AG08395 (cell line): ENCODE data around the gene DDX24.

Source experiments
- DNase-seq: peaks from one replicate; pipeline ENCODE4 v3.0.0; 2012; ENCODE audit warnings: mixed read lengths, low spot score

The DDX24 gene

DNA sequence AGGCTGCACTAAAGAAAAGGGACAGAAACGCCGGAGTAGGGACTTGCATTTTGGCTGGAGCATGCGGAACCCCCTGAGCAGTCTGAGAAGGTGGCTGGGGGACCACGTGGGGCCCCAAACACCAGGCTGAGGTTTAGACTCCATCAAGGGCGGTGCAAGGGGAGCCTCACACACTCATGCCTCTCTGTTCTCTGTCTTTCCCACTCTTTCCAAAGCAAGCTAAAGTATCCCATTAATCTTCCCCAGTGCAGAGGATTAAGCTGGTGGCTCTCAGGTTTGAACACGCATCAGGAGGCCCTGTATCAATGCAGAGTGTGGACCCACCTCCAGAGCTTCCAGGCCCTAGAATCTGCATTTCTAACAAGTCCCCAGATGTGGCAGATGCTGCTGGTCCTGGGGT, 70.4 kb downstream of the DDX24 start:
- no peak for DNase-seq

DNA sequence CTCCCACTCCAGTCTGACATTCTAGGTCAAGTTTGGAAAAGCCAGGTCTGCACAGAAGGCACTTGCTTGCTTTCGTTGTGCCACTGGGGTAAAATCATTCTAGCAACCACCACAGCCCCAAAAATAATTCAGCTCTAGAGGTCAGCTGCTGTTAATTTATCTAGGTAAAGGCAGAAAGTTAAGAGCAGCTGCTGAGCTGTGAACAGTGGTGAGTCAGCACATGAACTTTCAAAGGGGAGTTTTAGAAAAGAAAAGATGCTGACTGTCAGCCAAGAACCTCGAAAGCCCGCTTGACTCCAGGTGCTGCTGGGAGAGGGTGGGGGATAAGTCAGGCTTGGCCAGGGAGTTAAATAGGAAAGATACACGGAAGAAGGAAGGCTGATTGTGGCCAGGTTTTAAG, 71.2 kb downstream of the DDX24 start:
- DNase-seq: peak; percentile 29

DNA sequence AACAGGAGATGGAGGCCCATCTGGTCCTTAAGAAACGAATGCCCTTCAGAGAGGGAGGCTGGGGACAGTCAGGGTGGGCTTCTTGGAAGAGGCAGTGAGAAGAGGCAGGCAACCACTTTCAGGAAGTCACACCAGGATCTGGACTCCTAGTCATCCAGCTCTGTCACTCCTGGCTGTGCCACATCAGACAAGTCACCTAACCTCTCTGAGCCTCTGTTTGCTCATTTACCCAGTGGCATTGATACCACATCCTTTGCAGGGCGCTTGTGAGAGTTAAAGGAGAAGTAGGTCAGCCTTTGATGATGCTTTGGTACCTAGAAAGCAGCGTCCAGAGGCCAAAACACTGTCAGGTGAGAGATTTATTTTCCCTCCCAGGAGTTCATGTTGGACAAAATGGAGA, 72.8 kb downstream of the DDX24 start:
- DNase-seq: no peak

DNA sequence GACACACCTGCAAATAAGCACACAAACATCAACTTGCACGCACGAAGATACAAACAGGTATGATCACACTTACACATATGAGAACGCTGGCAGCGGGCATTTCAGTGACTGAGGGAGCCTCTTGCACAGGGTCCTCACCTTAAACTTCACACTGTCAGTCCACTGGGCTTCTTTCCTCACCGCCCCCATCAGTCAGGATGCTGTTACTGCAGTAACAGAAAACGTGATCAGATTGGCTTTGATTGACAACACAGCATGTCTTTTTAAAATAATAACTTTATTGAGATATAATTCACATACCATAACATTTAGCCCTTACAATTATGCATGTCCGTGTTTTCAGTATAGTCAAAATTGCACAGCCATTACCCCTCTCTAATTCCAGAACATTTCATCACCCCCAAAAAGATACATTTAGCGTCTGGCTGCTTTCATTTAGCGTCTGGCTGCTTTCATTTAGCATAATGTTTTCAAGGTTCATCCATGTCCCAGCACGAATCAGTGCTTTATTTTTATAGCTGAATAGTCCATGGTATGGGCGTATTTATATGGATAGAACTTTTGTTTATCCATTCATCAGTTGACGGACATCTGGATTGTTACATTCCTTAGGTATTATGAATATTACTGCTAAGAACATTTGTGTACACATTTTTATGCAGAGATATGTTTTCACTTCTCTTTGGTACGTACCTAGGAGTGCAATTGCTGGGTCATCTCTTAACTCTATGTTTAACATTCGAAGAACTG, 75.5 kb downstream of the DDX24 start:
- no peak for DNase-seq

DNA sequence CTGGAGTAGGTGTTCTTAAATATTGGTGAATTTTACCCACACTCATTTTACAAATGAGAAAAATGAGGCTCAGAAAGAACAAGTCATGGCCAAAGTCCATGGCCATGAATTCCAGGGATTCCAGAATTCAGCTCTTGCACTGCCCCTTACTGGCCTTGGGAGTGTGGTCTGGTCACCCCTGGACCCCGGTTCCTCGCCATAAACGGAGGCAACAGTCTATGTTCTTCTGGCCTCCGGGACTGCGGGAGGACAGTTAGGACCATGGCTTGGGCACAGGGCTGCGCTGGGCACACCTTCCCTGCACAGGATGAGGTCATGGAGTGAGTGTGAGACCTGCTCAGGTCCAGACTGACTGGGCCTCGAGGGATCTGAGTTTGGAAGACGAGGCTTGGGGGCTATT, 77.0 kb downstream of the DDX24 start:
- DNase-seq: no peak

DNA sequence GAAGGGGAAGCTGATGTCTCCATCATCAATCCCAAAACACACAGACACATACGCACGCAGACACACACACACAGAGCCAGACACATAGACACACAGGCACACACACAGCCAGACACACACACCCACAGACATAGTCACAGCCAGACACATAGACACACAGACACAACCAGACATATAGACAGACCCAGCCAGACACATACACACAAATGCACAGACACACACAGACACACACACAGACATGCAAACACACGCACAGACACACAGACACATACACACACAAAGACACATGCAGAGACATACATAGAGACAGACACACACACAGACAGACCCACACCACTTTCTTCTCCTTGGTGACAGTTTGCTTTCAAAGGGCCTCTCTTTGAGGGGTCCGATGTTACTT, 77.6 kb downstream of the DDX24 start:
- no peak for DNase-seq

DNA sequence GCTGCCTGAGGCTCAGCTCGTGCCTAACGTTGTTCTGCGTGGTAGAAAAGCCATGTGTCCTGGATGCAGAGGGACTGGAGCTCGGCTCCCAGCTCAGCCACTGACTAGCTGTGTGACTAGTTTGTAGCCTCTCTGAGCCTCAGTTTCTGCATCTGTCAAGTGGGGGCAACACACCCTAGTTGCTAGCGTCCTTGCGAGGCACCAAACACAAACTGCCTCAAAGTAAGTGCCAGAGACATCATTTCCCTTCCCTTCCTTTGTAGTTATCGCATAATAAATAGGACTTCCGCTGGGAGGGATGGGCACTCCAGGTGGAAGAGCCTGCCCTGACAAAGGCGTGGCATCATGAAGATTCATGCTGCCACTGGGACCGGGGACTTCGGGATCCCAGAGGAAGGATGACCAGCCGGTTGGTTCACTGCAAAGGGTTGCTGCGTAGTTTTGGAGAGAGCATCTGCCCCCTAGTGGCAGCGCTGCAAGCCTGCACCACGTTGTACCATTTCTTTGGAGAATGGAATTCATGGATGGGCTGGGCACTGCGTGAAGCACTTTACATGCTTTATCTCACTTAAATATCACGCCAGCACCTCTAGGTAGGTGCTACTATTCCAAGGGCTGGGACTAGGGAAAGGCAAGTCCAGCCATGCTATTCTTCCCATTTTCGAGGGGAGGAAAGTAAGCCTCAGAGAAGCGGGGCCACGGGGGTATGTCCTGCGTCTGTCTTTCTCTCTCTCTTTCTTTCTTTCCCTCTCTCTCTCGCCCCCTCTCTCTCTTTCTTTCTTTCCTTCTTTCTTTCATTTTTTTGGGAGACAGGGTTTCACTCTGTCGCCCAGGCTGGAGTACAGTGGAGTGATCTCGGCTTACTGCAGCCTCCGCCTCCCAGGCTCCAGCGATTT, 79.3 kb downstream of the DDX24 start:
- DNase-seq: peak; percentile 85

DNA sequence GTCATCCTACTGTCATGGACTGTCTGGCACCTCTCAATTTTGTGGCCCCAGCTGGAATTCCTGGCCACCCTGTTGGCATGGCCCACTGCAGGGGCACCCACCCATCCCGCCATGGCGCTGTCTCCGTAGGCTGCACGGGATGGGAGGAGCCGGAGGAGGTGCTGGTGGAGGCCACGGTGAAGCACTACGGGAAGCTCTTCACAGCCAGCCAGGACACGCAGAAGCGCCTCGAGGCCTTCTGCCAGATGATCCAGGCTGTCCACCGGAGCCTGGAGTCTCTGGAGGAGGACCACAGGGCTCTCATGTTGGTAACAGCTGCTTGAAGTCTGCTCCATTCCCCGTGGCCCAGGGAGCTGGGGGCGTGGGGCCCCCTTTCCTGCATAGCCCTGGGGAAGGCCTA, 80.0 kb downstream of the DDX24 start:
- DNase-seq: no peak

DNA sequence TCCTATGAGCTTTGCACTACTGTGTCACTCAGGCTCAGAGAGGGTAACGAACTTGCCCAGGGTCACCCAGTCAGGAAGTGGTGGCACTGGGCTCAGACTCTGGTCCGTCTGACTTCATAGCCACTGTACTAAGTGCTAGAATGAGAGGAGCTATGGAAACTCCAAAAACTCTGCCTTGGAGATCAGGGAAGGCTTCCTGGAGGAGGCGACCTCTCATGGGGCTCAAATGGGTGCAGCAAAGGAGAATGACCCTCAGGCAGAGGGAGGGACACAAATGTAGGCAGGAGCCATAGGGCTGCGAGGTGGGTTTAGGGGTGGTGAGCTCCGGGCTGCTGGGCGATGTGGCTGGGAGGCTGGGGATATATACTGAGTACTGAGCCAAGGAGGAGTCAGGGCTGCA, 80.7 kb downstream of the DDX24 start:
- DNase-seq: no peak

DNA sequence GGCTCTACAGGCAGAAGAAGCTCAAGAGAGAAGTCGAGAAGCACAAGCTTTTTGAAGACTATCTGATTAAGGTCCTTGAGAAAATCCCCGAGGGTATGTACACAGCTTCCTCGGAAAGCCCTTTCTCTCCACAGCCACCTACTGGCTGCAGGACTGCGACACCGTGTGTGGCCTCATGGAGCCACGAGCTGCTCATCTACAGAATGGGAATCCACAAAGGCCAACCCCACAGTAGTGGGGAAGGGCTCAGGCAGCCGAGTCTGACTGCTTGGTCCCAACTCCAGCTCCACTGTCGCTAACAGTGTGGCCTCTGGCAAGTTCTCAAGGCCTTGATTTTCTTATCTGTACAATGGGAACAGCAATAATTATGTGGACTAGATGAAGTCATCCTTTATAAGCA, 81.4 kb downstream of the DDX24 start:
- no peak for DNase-seq

DNA sequence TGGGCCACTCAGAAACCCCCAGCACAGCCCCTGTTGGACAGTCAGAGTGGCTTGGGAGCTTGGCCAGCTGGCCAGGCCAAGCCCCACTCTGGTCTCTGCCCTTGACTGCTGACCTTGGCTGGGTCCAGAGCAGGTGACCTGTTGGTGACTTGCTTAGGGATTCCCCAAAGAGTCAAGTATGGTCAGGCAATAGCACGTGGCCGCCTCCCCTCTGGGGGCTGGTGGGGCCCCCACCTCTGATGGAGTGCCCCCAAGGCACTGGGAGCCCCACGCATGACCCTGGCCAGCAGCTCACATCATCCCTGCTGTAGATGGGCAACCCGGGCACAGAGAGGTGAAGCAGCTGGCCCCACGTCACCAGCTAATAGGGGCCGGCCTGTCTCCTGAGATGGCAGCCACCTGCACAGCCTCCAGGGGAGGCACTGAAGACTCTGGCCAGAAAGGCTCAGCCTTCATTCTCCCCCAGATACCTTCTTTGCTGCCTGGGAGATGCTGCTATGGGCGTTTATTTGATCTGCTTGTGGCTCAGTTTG, 82.1 kb downstream of the DDX24 start:
- DNase-seq: no peak
